ENCODE results near the gene TRIM2. TPM values are rescaled to one million over a fixed set of nuclear protein-coding genes. Genes with fewer than 3 reads are reported as not detected.

Gene TRIM2
- total RNA-seq, 2 donors from 2014 or later, result 31.3 to 42.0 TPM

GRCh38 chr4:153274967-153275366 is 70.7 kb downstream of the TRIM2 start:
- intact Hi-C loops (cut with DNase I), result no loop called here
- H3K27me3 ChIP-seq, result no peaks in the 10 kb centered on the region
- no peaks in the 10 kb centered on the region for H3K9me3 ChIP-seq
- peak overlapping the region in 1 of 4 donors; percentile 21 for H3K27ac ChIP-seq
- H3K4me3 ChIP-seq, result no peak overlapping the region
- no peak for TF ChIP-seq CTCF (IDR thresholded peaks at IDR 0.05)
- TF ChIP-seq POLR2A (IDR thresholded peaks at IDR 0.05), result no peak
- DNase-seq, result no peak
- H3K36me3 ChIP-seq (replicated peaks in 1 of 2; ENCODE audit: insufficient read depth in 1 of 2, low read depth in 2 of 2), result no peaks in the 10 kb centered on the region
- WGBS, 2 donors, result 29 to 39% methylated on average over 2 of the region's 2 CpGs
- H3K4me1 ChIP-seq, result peaks cover 28% of the 10 kb centered on the region
- peak; percentile 69 for ATAC-seq

GRCh38 chr4:153275380-153276276 is 71.4 kb downstream of the TRIM2 start:
- no peak overlapping the region for H3K27ac ChIP-seq
- ATAC-seq, result no peak

GRCh38 chr4:153276971-153277370 is 72.7 kb downstream of the TRIM2 start:
- Histone ChIP-seq H3K9me3 (no peaks in the 10 kb centered on the region), H3K4me1 (peaks cover 20% of the 10 kb centered on the region), H3K36me3 (replicated peaks in 1 of 2; ENCODE audit: insufficient read depth in 1 of 2, low read depth in 2 of 2) (no peaks in the 10 kb centered on the region), H3K27me3 (no peaks in the 10 kb centered on the region), H3K4me3 (no peak overlapping the region), H3K27ac (no peak overlapping the region)
- 59 to 62% methylated on average over 3 of the region's 3 CpGs for WGBS, 2 donors
- TF ChIP-seq CTCF (IDR thresholded peaks at IDR 0.05), result no peak
- TF ChIP-seq POLR2A (IDR thresholded peaks at IDR 0.05), result no peak
- intact Hi-C loops (cut with DNase I), result no loop called here
- DNase-seq, result no peak
- ATAC-seq, result no peak

More at GRCh38 chr4:153275380-153276276, 71.4 kb downstream of the TRIM2 start:
- 57 to 72% methylated on average over 13 of the region's 13 CpGs for WGBS, 2 donors
- H3K36me3 ChIP-seq (replicated peaks in 1 of 2; ENCODE audit: insufficient read depth in 1 of 2, low read depth in 2 of 2), result no peaks in the 10 kb centered on the region
- H3K9me3 ChIP-seq, result no peaks in the 10 kb centered on the region
- H3K4me1 ChIP-seq, result peaks cover 22% of the 10 kb centered on the region
- H3K27me3 ChIP-seq, result no peaks in the 10 kb centered on the region
- intact Hi-C loops (cut with DNase I), result no loop called here
- H3K4me3 ChIP-seq, result no peak overlapping the region
- TF ChIP-seq CTCF (IDR thresholded peaks at IDR 0.05) (no peak), POLR2A (IDR thresholded peaks at IDR 0.05) (no peak)
- DNase-seq, result no peak

- H3K36me3 ChIP-seq (replicated peaks in 1 of 2; ENCODE audit: insufficient read depth in 1 of 2, low read depth in 2 of 2), result no peaks in the 10 kb centered on the region
- WGBS, 2 donors, result 67 to 76% methylated on average over 1 of the region's 1 CpG
- H3K27me3 ChIP-seq, result no peaks in the 10 kb centered on the region
- H3K4me1 ChIP-seq, result no peaks in the 10 kb centered on the region
- H3K4me3 ChIP-seq, result no peak overlapping the region
- DNase-seq (no peak), ATAC-seq (no peak)
- TF ChIP-seq POLR2A (IDR thresholded peaks at IDR 0.05) (no peak), CTCF (IDR thresholded peaks at IDR 0.05) (no peak)
- no peak overlapping the region for H3K27ac ChIP-seq
- intact Hi-C loops (cut with DNase I), result no loop called here
- H3K9me3 ChIP-seq, result no peaks in the 10 kb centered on the region
Measured at GRCh38 chr4:153281476-153281875, 77.2 kb downstream of the TRIM2 start.

GRCh38 chr4:153282023-153282422 is 77.8 kb downstream of the TRIM2 start:
- intact Hi-C loops (cut with DNase I), result no loop called here
- Histone ChIP-seq H3K27ac (no peak overlapping the region), H3K4me3 (no peak overlapping the region), H3K36me3 (replicated peaks in 1 of 2; ENCODE audit: insufficient read depth in 1 of 2, low read depth in 2 of 2) (no peaks in the 10 kb centered on the region), H3K4me1 (no peaks in the 10 kb centered on the region), H3K9me3 (no peaks in the 10 kb centered on the region), H3K27me3 (no peaks in the 10 kb centered on the region)
- DNase-seq (no peak), ATAC-seq (no peak)
- 93 to 95% methylated on average over 4 of the region's 4 CpGs for WGBS, 2 donors
- TF ChIP-seq CTCF (IDR thresholded peaks at IDR 0.05) (no peak), POLR2A (IDR thresholded peaks at IDR 0.05) (no peak)

All from body of pancreas (tissue), 4 donors.